Measurements from ENCODE around the gene RAB11A. TPM values are rescaled to one million over a fixed set of nuclear protein-coding genes. Genes with fewer than 3 reads are reported as not detected.

RAB11A gene
- total RNA-seq (100 to 1,000 TPM in 5 of 7 donors, 10 to 100 TPM in 2; 47.0 to 163 (median 139) TPM), polyA plus RNA-seq (100 to 1,000 TPM; 110 to 249 TPM)
- long read RNA-seq, donor 1, full-length matches to known transcripts: 162 of 190 reads
- long read RNA-seq, donor 1, partial matches to known transcripts: 7 of 190 reads
- long read RNA-seq, donor 1, other reads (novel, unspliced or antisense): 21 of 190 reads
- long read RNA-seq, donor 2, full-length matches to known transcripts: 82 of 105 reads
- long read RNA-seq, donor 2, partial matches to known transcripts: 0 of 105 reads
- long read RNA-seq, donor 2, other reads (novel, unspliced or antisense): 23 of 105 reads
- long read RNA-seq, donor 3, full-length matches to known transcripts: 108 of 135 reads
- long read RNA-seq, donor 3, partial matches to known transcripts: 4 of 135 reads
- long read RNA-seq, donor 3, other reads (novel, unspliced or antisense): 23 of 135 reads

DNA sequence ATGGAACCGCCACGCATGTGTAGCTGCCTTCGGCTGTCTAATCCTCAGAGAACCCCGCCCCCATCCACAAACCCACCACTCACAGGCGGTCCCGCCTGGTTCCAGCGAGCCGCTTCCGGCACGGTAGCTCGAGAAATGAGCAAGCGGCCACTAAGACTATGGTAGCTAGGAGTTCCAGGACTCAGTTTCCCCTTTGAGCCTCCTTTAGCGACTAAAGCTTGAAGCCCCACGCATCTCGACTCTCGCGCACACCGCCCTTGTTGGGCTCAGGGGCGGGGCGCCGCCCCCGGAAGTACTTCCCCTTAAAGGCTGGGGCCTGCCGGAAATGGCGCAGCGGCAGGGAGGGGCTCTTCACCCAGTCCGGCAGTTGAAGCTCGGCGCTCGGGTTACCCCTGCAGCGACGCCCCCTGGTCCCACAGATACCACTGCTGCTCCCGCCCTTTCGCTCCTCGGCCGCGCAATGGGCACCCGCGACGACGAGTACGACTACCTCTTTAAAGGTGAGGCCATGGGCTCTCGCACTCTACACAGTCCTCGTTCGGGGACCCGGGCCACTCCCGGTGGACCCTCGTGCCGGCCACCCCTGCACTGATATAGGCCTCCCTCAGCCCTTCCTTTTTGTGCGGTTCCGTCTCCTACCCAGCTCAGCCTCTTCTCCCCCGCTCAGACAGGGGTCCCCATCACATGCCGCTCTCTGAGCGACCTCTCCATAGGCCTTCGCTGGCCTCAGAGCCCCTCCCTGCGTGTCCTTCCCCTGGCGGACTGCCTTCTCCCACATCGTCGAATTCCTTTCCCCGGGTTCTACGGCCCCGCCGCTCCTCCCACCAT, at the start of gene RAB11A:
Gene RAB11A, plus strand, starts transcription at position 366 of the 828 bp plus-strand sequence. Its CDS starts 95 bp downstream, at position 461.
- peak within 1 kb of the TSS; percentile 91 to 96 for H3K27ac ChIP-seq
- peak; percentile 95 to 96 (median 95) for DNase-seq
- H3K9me3 ChIP-seq: no peaks in the 10 kb centered on the region
- intact Hi-C loops (cut with DNase I): loop anchor here in 1 of 4 donors (2.0 kb wide), 1 partner anchor 37 kb away; no protein-coding TSS in a partner anchor
- peak within 1 kb of the TSS; percentile 96 for H3K4me3 ChIP-seq
- TF ChIP-seq POLR2A (IDR thresholded peaks at IDR 0.05) (peak; percentile 91), EP300 (IDR thresholded peaks at IDR 0.05) (peak; percentile 67)
- TF ChIP-seq, protein P1, sequence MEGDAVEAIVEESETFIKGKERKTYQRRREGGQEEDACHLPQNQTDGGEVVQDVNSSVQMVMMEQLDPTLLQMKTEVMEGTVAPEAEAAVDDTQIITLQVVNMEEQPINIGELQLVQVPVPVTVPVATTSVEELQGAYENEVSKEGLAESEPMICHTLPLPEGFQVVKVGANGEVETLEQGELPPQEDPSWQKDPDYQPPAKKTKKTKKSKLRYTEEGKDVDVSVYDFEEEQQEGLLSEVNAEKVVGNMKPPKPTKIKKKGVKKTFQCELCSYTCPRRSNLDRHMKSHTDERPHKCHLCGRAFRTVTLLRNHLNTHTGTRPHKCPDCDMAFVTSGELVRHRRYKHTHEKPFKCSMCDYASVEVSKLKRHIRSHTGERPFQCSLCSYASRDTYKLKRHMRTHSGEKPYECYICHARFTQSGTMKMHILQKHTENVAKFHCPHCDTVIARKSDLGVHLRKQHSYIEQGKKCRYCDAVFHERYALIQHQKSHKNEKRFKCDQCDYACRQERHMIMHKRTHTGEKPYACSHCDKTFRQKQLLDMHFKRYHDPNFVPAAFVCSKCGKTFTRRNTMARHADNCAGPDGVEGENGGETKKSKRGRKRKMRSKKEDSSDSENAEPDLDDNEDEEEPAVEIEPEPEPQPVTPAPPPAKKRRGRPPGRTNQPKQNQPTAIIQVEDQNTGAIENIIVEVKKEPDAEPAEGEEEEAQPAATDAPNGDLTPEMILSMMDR (IDR thresholded peaks at IDR 0.05): peak in 2 of 3 donors; percentile 59 to 66
- peaks cover 2% of the 10 kb centered on the region for H3K4me1 ChIP-seq (ENCODE audit: insufficient read depth)
- H3K36me3 ChIP-seq: no peaks in the 10 kb centered on the region
- WGBS, 3 donors: 0 to 1% (median 0%) methylated on average over 61 to 62 of the region's 62 CpGs
- H3K27me3 ChIP-seq: no peaks in the 10 kb centered on the region

DNA sequence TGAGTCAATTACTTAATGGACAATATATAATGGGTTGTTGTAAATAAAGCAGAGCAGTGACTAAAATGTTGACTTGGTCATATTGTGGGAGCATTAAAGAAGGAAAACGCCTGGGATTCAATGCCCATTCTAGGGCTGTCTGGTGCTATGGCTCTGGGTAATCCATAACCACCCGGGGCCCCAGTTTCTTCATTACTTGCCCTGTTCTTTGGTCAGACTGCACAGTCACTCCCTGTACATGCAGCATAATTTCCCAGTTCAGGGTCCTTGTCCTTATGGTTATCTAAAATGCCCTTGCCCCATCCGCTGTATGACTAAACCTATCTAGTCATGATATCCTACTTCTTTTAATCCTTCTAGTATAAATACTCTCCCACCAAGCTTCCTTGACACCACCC, 49.7 kb upstream of the RAB11A start:
- 89 to 94% (median 89%) methylated on average over 3 of the region's 3 CpGs for WGBS, 3 donors
- Histone ChIP-seq H3K4me3 (no peak overlapping the region), H3K9me3 (no peaks in the 10 kb centered on the region), H3K4me1 (ENCODE audit: insufficient read depth) (no peaks in the 10 kb centered on the region), H3K36me3 (no peaks in the 10 kb centered on the region), H3K27me3 (no peaks in the 10 kb centered on the region), H3K27ac (no peak overlapping the region)
- no peak for TF ChIP-seq EP300 (IDR thresholded peaks at IDR 0.05)
- TF ChIP-seq POLR2A (IDR thresholded peaks at IDR 0.05): no peak
- intact Hi-C loops (cut with DNase I): no loop called here
- no peak for DNase-seq

DNA sequence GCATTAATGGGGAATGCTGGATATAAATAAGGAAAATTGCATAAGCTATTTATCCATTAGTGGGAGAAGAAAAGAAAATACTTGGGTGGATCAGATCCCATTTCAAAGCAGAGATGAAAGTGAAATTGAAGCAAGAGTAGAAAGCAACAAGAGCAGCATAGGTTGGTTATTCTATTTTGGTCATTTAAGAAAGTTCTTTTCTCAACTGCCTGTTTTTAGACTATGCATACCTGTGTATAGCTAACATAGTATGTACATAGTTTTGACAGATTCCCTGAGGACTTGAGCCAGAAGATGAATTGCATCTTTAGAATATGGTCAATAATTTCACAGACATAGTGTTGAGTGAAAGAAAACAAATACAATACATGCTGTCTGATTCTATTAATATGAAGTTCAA, 48.2 kb upstream of the RAB11A start:
- DNase-seq: no peak
- Histone ChIP-seq H3K9me3 (no peaks in the 10 kb centered on the region), H3K27me3 (no peaks in the 10 kb centered on the region), H3K4me1 (ENCODE audit: insufficient read depth) (no peaks in the 10 kb centered on the region), H3K36me3 (no peaks in the 10 kb centered on the region), H3K4me3 (no peak overlapping the region), H3K27ac (no peak overlapping the region)
- TF ChIP-seq POLR2A (IDR thresholded peaks at IDR 0.05): no peak
- TF ChIP-seq, protein P1 (IDR thresholded peaks at IDR 0.05): no peak
- no peak for TF ChIP-seq EP300 (IDR thresholded peaks at IDR 0.05)
- intact Hi-C loops (cut with DNase I): no loop called here

DNA sequence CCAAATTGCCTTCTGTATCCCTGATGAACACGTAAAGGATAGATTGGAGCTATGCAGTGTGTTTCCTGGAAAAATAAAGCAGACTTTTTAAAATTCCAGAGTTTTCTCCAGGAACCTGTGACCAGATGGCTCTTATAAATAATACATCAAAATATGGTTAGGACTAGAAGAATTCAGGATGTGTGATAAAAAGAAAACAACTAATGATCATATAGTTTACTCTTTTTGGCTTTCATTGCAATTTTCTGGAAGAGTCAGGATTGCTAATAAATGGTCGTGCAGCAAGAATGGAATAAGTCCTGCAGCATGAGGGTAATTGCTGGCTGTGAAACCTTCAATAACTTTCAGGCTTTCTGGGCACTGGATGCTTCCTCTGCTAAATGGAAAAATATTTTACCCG, 47.0 kb upstream of the RAB11A start:
- intact Hi-C loops (cut with DNase I): no loop called here
- TF ChIP-seq, protein P1 (IDR thresholded peaks at IDR 0.05): no peak
- TF ChIP-seq POLR2A (IDR thresholded peaks at IDR 0.05) (no peak), EP300 (IDR thresholded peaks at IDR 0.05) (no peak)
- no peak overlapping the region for H3K4me3 ChIP-seq
- no peaks in the 10 kb centered on the region for H3K36me3 ChIP-seq
- no peaks in the 10 kb centered on the region for H3K27me3 ChIP-seq
- no peak for DNase-seq
- H3K27ac ChIP-seq: no peak overlapping the region
- H3K9me3 ChIP-seq: no peaks in the 10 kb centered on the region
- 22 to 42% (median 39%) methylated on average over 3 of the region's 3 CpGs for WGBS, 3 donors
- no peaks in the 10 kb centered on the region for H3K4me1 ChIP-seq (ENCODE audit: insufficient read depth)
